GM23338 (cell line): ENCODE measurements around the gene EFR3B. TPM values are rescaled to one million over a fixed set of nuclear protein-coding genes. Genes with fewer than 3 reads are reported as not detected.
"Not testable (repeated sequence)": the region's sequence is repeated elsewhere in the genome, so short reads cannot be mapped to it uniquely, and the experiment has no call there.

ENCODE experiments used
- ATAC-seq: fragments of 200-7000 bp; cut with Tn5 transposase; 3 replicates; pipeline ENCODE4 v1.9.1; 2020
- DNase-seq: peaks from one replicate; pipeline ENCODE4 v3.0.0-alpha.2; 2015; ENCODE audit warnings: low spot score
- H2AFZ ChIP-seq: fragments of 200-600 bp; sonication (generic); 2 replicates; pipeline ENCODE4 v1.8.0; 2016; ENCODE audit warnings: antibody characterized with exemption, mild to moderate bottlenecking, moderate library complexity
- H3F3A ChIP-seq: fragments of 200-600 bp; sonication (generic); replicated peaks from 2 replicates; pipeline ENCODE4 v1.8.0; 2017; ENCODE audit warnings: antibody characterized with exemption, mixed run types, low read depth
- H3K27ac ChIP-seq: fragments of 200-600 bp; sonication (generic); 2 replicates; pipeline ENCODE4 v1.6.1; 2016; ENCODE audit warnings: low read depth
- H3K27me3 ChIP-seq: fragments of 200-600 bp; sonication (generic); 2 replicates; pipeline ENCODE4 v1.8.0; 2016; ENCODE audit warnings: mild to moderate bottlenecking, mixed run types, moderate library complexity; ENCODE audit not compliant: insufficient read depth
- H3K36me3 ChIP-seq: fragments of 200-600 bp; sonication (generic); 2 replicates; pipeline ENCODE4 v1.8.0; 2016; ENCODE audit warnings: mild to moderate bottlenecking; ENCODE audit not compliant: insufficient read depth
- H3K4me1 ChIP-seq: fragments of 200-600 bp; sonication (generic); 2 replicates; pipeline ENCODE4 v1.8.0; 2016; ENCODE audit warnings: mild to moderate bottlenecking, moderate library complexity; ENCODE audit not compliant: insufficient read depth
- H3K4me2 ChIP-seq: fragments of 200-600 bp; sonication (generic); 2 replicates; pipeline ENCODE4 v1.7.1; 2017; ENCODE audit warnings: mixed run types
- H3K4me3 ChIP-seq: fragments of 200-600 bp; sonication (generic); 2 replicates; pipeline ENCODE4 v1.6.1; 2016; ENCODE audit warnings: mixed run types
- H3K79me2 ChIP-seq: fragments of 200-600 bp; sonication (generic); replicated peaks from 2 replicates; pipeline ENCODE4 v1.8.0; 2017; ENCODE audit warnings: mild to moderate bottlenecking; ENCODE audit not compliant: insufficient read depth
- H3K9me2 ChIP-seq: fragments of 200-600 bp; sonication (generic); 2 replicates; pipeline ENCODE4 v1.8.0; 2017; ENCODE audit not compliant: insufficient read depth
- H4K20me1 ChIP-seq: fragments of 200-600 bp; sonication (generic); replicated peaks from 2 replicates; pipeline ENCODE4 v1.8.0; 2017; ENCODE audit warnings: mild to moderate bottlenecking; ENCODE audit not compliant: insufficient read depth
- H3K27ac Mint-ChIP-seq: 2 replicates; pipeline ENCODE4 v1.8.0; 2020; ENCODE audit warnings: inconsistent platforms, mild to moderate bottlenecking, moderate library complexity, mixed read lengths
- H3K27me3 Mint-ChIP-seq: 3 replicates; pipeline ENCODE4 v1.8.0; 2022; ENCODE audit warnings: low read depth, mild to moderate bottlenecking, moderate library complexity, mixed read lengths, inconsistent platforms; ENCODE audit not compliant: insufficient read depth, poor library complexity
- H3K36me3 Mint-ChIP-seq: 3 replicates; pipeline ENCODE4 v1.8.0; 2021; ENCODE audit warnings: low read depth, mild to moderate bottlenecking, inconsistent platforms, moderate library complexity, mixed read lengths
- H3K4me1 Mint-ChIP-seq: 3 replicates; pipeline ENCODE4 v1.8.0; 2020; ENCODE audit warnings: mild to moderate bottlenecking, inconsistent platforms, mixed read lengths
- H3K4me3 Mint-ChIP-seq: 3 replicates; pipeline ENCODE4 v1.8.0; 2021; ENCODE audit warnings: moderate library complexity, mild to moderate bottlenecking, inconsistent platforms, mixed read lengths
- H3K9me3 Mint-ChIP-seq: 3 replicates; pipeline ENCODE4 v1.8.0; 2020; ENCODE audit warnings: moderate library complexity, mild to moderate bottlenecking, inconsistent platforms, mixed read lengths
- CREB1 ChIP-seq: fragments of 250-450 bp; sonication (Bioruptor Pico); IDR thresholded peaks from 2 replicates; pipeline ENCODE4 v1.5.0; 2020; ENCODE audit warnings: low read depth, mild to moderate bottlenecking, moderate library complexity
- EZH2 ChIP-seq: fragments of 200-600 bp; sonication (generic); IDR thresholded peaks from one replicate; pipeline ENCODE4 v1.8.0; 2017; ENCODE audit warnings: antibody characterized with exemption, mild to moderate bottlenecking, low read depth; ENCODE audit not compliant: unreplicated experiment
- EZH2phosphoT487 ChIP-seq: fragments of 200-600 bp; sonication (generic); IDR thresholded peaks from one replicate; pipeline ENCODE4 v1.8.1; 2018; ENCODE audit warnings: antibody characterized with exemption; ENCODE audit not compliant: unreplicated experiment
- JUNB ChIP-seq: IDR thresholded peaks from one replicate; pipeline ENCODE4 v1.6.1; 2016; ENCODE audit warnings: antibody characterized with exemption; ENCODE audit not compliant: unreplicated experiment
- NANOG ChIP-seq: IDR thresholded peaks from 2 replicates; pipeline ENCODE4 v1.6.1; 2016; ENCODE audit warnings: antibody characterized with exemption, borderline replicate concordance
- STAT1 ChIP-seq: IDR thresholded peaks from one replicate; pipeline ENCODE4 v1.6.1; 2016; ENCODE audit warnings: antibody characterized with exemption; ENCODE audit not compliant: unreplicated experiment
- ZNF114 ChIP-seq: fragments of 250-450 bp; sonication (Bioruptor Pico); IDR thresholded peaks from 2 replicates; pipeline ENCODE4 v1.5.0; 2020; ENCODE audit warnings: mild to moderate bottlenecking, moderate library complexity
- polyA plus RNA-seq: library from polyadenylated mRNA; unstranded; fragments of >200 nt; fragmentation: Nextera tagmentation; extraction: Ambion mirVana; gene quantifications from 2 replicates; pipeline ENCODE4 v1.2.1, GENCODE V29; 2016
- total RNA-seq: library from RNA; depleted of rRNA; stranded (reverse); fragments of >200 nt; shearing (Covaris generic); gene quantifications from 2 replicates; pipeline ENCODE4 v1.2.3, GENCODE V29; 2014

Gene EFR3B
- total and polyA plus RNA-seq, 2 experiments from 2014 or later = 3.3 to 10.7 TPM

GRCh38 chr2:24999097-24999496 lies 42.8 kb upstream of the EFR3B start:
- H4K20me1 ChIP-seq, H3K4me3 Mint-ChIP-seq, H3K36me3 Mint-ChIP-seq, H3K9me2 ChIP-seq, ATAC-seq, H3K9me3 Mint-ChIP-seq, H3K36me3 ChIP-seq, H3K79me2 ChIP-seq, H3K4me2 ChIP-seq, H3K27ac Mint-ChIP-seq, DNase-seq, H3K4me3 ChIP-seq, H3K4me1 Mint-ChIP-seq, H3K4me1 ChIP-seq, H3K27ac ChIP-seq, H3K27me3 Mint-ChIP-seq, H2AFZ ChIP-seq, H3F3A ChIP-seq, H3K27me3 ChIP-seq: not testable (repeated sequence)

DNA sequence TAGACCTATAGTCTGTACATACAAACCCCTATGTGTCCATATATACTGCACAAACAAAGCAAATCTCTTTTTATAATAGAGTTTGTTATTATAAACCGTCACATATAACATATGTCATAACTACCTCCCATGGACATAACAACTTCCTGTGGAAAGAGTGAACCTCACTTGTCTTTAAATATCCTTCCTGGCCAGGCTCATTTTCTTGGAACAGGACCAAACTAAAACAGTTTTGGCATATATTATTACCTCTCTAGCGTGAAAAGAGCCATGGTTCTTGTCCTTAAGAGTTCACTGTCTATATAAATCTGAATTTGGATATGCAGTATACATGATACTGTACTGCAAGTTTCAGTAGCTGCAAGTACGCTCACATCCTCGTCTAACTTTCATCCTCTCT lies 41.8 kb upstream of the EFR3B start:
- Histone ChIP-seq H3K27me3 (no peaks in the 10 kb centered on the region), H3K27ac (no peak overlapping the region), H2AFZ (peak overlapping the region; percentile 63; the same call in 1 of the 2 replicates), H3K4me2 (no peak overlapping the region), H3F3A (no peaks in the 10 kb centered on the region), H3K36me3 (no peaks in the 10 kb centered on the region), H3K4me1 (peaks cover 2% of the 10 kb centered on the region; the same call in 1 of the 2 replicates), H3K9me2 (no peaks in the 10 kb centered on the region), H3K4me3 (no peak overlapping the region), H4K20me1 (no peaks in the 10 kb centered on the region), H3K79me2 (no peaks in the 10 kb centered on the region)
- H3K4me3 Mint-ChIP-seq = no peak overlapping the region
- H3K9me3 Mint-ChIP-seq = no peaks in the 10 kb centered on the region
- no peak for TF ChIP-seq JUNB
- TF ChIP-seq EZH2 = no peak
- no peak for TF ChIP-seq NANOG
- no peak for TF ChIP-seq EZH2phosphoT487
- TF ChIP-seq ZNF114 = no peak
- H3K27me3 Mint-ChIP-seq = no peaks in the 10 kb centered on the region
- no peaks in the 10 kb centered on the region for H3K4me1 Mint-ChIP-seq
- DNase-seq = no peak
- no peaks in the 10 kb centered on the region for H3K36me3 Mint-ChIP-seq
- ATAC-seq = no peak
- H3K27ac Mint-ChIP-seq = no peak overlapping the region

- DNase-seq (no peak), ATAC-seq (no peak)
- H3K4me3 ChIP-seq = no peak overlapping the region
- no peaks in the 10 kb centered on the region for H3K9me2 ChIP-seq
- no peaks in the 10 kb centered on the region for H3F3A ChIP-seq
- H3K27me3 ChIP-seq = no peaks in the 10 kb centered on the region
- Mint-ChIP-seq H3K4me1 (no peaks in the 10 kb centered on the region), H3K4me3 (no peak overlapping the region), H3K36me3 (no peaks in the 10 kb centered on the region), H3K9me3 (no peaks in the 10 kb centered on the region), H3K27ac (no peak overlapping the region), H3K27me3 (no peaks in the 10 kb centered on the region)
- H3K79me2 ChIP-seq = no peaks in the 10 kb centered on the region
- H3K4me1 ChIP-seq = peaks cover 2% of the 10 kb centered on the region; the same call in 1 of the 2 replicates
- H3K36me3 ChIP-seq = no peaks in the 10 kb centered on the region
- H3K4me2 ChIP-seq = no peak overlapping the region
- H3K27ac ChIP-seq = no peak overlapping the region
- no peaks in the 10 kb centered on the region for H4K20me1 ChIP-seq
- TF ChIP-seq EZH2 (no peak), STAT1 (no peak), CREB1 (CRISPR knock-in tag) (no peak), EZH2phosphoT487 (no peak)
- peak overlapping the region; percentile 88 for H2AFZ ChIP-seq
Observed at GRCh38 chr2:25000503-25001324, 41.2 kb upstream of the EFR3B start.
